Breast epithelium (tissue), 3 donors: ENCODE measurements around the gene BNIP2.
"Not testable (repeated sequence)": the region's sequence is repeated elsewhere in the genome, so short reads cannot be mapped to it uniquely, and the experiment has no call there.

Source experiments
- CTCF ChIP-seq, 3 donors: fragments of 450-650 bp; IDR thresholded peaks; one replicate each; pipeline ENCODE4 v1.5.1; 2016 to 2017; ENCODE audit warnings: antibody characterized with exemption in 3 of 3, mild to moderate bottlenecking in 3 of 3, moderate library complexity in 3 of 3
- POLR2AphosphoS5 ChIP-seq, 3 donors: sonication (generic); formaldehyde crosslinking; IDR thresholded peaks; one replicate each; pipeline ENCODE4 v1.6.1; 2017; ENCODE audit warnings: antibody characterized with exemption in 3 of 3

GRCh38 chr15:59637507-59637906, 51.6 kb downstream of the BNIP2 start:
- TF ChIP-seq CTCF, POLR2AphosphoS5 (IDR thresholded peaks at IDR 0.05): not testable (repeated sequence)
